SH-SY5Y (cell line): Measurements from ENCODE around the gene IL13RA2.

ENCODE experiments used
- GATA2 ChIP-seq: IDR thresholded peaks from 2 replicates; pipeline ENCODE4 v1.6.1; 2011; ENCODE audit warnings: mild to moderate bottlenecking, low read depth, low read length
- GATA3 ChIP-seq: IDR thresholded peaks from 2 replicates; pipeline ENCODE4 v1.6.1; 2011; ENCODE audit warnings: low read depth, mild to moderate bottlenecking, low read length, moderate library complexity

Gene IL13RA2

GRCh38 chrX:115018944-115019343 is 1.5 kb upstream of the IL13RA2 start:
- TF ChIP-seq GATA2 (no peak), GATA3 (no peak)

- no peak for TF ChIP-seq GATA2
- no peak for TF ChIP-seq GATA3
Measured at GRCh38 chrX:115018040-115018647, 728 bp upstream of the IL13RA2 start.

- no peak for TF ChIP-seq GATA3
- TF ChIP-seq GATA2 = no peak
Measured at GRCh38 chrX:115013705-115014104, 3.7 kb downstream of the IL13RA2 start.

- TF ChIP-seq GATA3 (no peak), GATA2 (no peak)
Measured at GRCh38 chrX:115011428-115011827, 6.0 kb downstream of the IL13RA2 start.

- no peak for TF ChIP-seq GATA2
- TF ChIP-seq GATA3 = no peak
Measured at GRCh38 chrX:114999906-115000305, 17.5 kb downstream of the IL13RA2 start.

GRCh38 chrX:114997779-114998178 is 19.6 kb downstream of the IL13RA2 start:
- TF ChIP-seq GATA3 (no peak), GATA2 (no peak)

- TF ChIP-seq GATA3 (no peak), GATA2 (no peak)
Measured at GRCh38 chrX:114985967-114986592, 31.3 kb downstream of the IL13RA2 start.

GRCh38 chrX:114976292-114976691 is 41.1 kb downstream of the IL13RA2 start:
- TF ChIP-seq GATA3 (no peak), GATA2 (no peak)

GRCh38 chrX:114973013-114973412 is 44.4 kb downstream of the IL13RA2 start:
- TF ChIP-seq GATA2 (no peak), GATA3 (no peak)

GRCh38 chrX:114970806-114971205 is 46.6 kb downstream of the IL13RA2 start:
- no peak for TF ChIP-seq GATA3
- no peak for TF ChIP-seq GATA2

GRCh38 chrX:114964374-114964773 is 53.0 kb downstream of the IL13RA2 start:
- no peak for TF ChIP-seq GATA3
- no peak for TF ChIP-seq GATA2

- TF ChIP-seq GATA3 (no peak), GATA2 (no peak)
Measured at GRCh38 chrX:114962209-114962608, 55.2 kb downstream of the IL13RA2 start.

- TF ChIP-seq GATA3 = no peak
- TF ChIP-seq GATA2 = no peak
Measured at GRCh38 chrX:114959729-114960128, 57.7 kb downstream of the IL13RA2 start.
